ENCODE measurements around the gene CKM.
"Not testable (repeated sequence)": the region's sequence is repeated elsewhere in the genome, so short reads cannot be mapped to it uniquely, and the experiment has no call there.

The CKM gene

DNA sequence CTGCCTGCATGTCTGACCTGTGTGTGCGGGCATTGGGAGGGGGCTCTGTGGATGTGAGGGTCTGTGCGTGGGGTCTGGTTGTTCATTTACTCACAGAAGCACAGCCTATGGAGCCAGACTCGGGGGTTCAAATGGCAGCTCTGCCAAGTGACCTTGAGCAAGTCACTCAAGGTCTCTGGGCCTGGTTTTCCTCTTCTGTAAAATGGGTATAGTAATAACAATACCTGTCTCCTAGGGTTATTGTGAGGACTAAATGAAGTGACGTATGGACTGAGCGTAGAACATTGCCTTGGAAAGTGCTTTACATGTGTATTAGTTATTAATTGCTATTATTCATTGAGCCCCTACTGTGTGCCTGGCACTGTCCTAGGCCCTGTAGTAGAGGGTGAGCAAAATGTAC, 24.4 kb downstream of the CKM start:
- DNase-seq: no peak
- in situ Hi-C loops (cut with MboI; ENCODE audit: low pct_unique_long_range_greater_than_20kb, low sequenced_read_pairs): no loop called here

DNA sequence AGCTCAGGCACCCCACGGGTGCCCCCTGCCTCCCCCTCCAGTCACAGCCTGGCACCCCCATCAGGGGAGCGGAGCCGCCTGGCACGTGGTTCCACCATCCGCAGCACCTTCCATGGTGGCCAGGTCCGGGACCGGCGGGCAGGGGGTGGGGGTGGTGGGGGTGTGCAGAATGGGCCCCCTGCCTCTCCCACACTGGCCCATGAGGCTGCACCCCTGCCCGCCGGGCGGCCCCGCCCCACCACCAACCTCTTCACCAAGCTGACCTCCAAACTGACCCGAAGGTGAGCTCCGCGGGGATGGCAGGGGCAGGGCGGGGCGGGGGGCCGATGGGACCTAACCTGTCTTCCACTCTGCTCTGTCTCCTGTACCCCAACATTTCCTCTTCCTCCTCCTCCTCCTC, 25.0 kb downstream of the CKM start:
- DNase-seq: no peak
- in situ Hi-C loops (cut with MboI; ENCODE audit: low pct_unique_long_range_greater_than_20kb, low sequenced_read_pairs): no loop called here

DNA sequence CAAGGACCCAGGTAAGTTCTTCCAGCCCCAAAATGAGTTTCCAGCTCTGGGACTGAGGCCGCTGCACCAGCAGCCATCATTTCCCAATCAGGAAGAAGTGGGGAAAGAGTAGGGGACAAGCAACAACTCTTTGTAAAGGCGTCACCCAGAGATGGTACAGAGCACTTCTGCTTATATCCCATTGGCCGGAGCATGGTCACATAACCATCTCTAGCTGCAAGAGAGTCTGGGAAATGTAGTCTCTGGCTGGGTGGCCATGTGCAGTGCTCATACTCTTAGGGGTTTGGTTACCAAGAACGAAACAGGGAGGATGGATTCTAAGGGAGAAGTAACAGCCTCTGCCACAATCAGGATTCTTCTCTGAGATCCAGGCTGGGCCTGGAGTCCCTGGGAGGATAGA, 26.3 kb downstream of the CKM start:
- DNase-seq: peak; percentile 12
- in situ Hi-C loops (cut with MboI; ENCODE audit: low pct_unique_long_range_greater_than_20kb, low sequenced_read_pairs): no loop called here

DNA sequence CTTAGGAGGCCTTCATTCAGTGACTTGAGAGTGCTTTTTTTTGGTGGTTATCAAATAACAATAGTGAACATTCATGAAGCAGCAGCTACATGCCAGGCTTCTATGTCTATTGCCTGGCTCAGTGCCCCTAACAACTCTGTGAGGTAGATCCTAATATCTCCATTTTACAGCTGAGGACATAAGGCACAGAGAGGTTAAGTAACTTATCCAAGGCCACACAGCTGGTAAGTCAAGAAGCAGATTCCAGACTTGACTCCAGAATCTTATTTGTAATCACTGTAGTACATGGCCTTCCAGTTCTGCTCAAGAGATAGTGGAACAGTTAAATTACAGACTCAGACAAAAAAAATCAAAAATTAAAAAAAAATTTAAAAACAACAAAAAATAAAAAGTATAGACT, 26.8 kb downstream of the CKM start:
- in situ Hi-C loops (cut with MboI; ENCODE audit: low pct_unique_long_range_greater_than_20kb, low sequenced_read_pairs): no loop called here
- no peak for DNase-seq

DNA sequence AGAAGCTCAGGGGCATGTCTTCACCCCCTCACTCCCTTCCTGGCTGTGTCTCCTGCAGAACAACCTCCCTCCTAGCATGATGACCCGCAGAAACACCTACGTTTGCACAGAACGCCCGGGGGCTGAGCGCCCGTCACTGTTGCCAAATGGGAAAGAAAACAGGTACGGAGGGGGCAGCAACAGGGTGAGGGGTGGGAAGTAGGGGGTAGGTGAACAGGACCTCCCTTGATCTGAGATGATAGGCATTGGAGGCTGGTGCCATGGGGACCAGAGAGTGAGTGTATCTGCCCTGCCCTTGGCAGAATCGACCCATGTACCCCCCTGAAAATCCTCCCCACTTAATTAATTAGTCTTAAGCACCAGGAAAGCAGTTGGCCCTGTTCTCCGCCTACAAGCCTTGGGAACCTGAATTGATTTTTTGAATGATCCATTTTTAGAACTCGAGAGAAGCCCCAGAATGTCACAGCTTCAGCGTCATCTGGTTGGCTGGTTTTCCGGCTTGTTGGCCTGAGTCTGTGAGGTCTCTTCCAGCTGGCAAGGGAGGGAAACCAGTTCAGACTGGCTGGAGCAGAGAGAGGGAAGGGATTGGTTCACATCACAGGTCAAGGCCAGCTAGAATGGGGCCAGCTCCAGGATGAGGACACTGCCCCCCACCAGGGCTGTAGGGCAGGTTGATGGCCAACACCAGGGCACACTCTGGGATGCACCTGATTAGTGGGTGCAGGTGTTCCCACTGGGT, 28.2 kb downstream of the CKM start:
- DNase-seq: no peak
- in situ Hi-C loops (cut with MboI; ENCODE audit: low pct_unique_long_range_greater_than_20kb, low sequenced_read_pairs): no loop called here

DNA sequence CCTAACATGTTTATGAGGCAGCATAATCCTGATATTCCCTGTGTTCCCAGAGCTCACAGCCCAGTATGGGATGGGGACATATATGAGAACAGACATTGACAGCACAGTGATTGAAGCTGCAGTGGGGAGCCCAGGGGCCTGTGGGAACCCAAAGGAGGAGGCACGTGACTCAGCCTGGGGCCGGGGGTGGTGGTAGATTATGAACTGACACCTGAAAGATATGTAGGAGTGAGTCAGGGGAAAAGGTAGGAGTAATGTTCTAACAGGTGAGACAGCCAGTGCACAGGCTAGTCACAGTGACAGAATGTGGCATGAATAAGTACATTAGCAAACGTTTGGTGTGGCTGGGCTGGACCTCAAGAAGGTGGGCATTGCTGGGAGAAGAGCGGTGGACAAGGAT, 29.0 kb downstream of the CKM start:
- DNase-seq: no peak
- in situ Hi-C loops (cut with MboI; ENCODE audit: low pct_unique_long_range_greater_than_20kb, low sequenced_read_pairs): no loop called here

DNA sequence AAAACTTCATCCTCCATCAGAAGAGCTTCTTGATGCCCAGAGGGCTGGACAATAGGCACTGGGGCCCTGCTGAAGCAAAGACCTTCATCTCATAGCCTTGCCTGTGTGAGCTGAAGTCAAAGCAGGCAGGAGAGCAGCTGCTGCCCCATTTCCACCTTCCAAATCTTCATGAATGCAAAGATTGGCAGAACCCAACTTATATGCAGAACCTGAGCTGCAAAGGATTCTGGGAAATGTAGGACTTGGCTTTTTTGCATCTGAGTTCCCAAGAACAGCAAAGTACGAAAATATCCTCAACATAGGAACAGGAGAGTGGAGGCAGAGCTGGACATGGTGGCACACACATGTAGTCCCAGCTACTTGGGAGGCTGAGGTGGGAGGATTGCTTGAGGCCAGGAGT, 30.8 kb downstream of the CKM start:
- in situ Hi-C loops (cut with MboI; ENCODE audit: low pct_unique_long_range_greater_than_20kb, low sequenced_read_pairs): no loop called here
- no peak for DNase-seq

DNA sequence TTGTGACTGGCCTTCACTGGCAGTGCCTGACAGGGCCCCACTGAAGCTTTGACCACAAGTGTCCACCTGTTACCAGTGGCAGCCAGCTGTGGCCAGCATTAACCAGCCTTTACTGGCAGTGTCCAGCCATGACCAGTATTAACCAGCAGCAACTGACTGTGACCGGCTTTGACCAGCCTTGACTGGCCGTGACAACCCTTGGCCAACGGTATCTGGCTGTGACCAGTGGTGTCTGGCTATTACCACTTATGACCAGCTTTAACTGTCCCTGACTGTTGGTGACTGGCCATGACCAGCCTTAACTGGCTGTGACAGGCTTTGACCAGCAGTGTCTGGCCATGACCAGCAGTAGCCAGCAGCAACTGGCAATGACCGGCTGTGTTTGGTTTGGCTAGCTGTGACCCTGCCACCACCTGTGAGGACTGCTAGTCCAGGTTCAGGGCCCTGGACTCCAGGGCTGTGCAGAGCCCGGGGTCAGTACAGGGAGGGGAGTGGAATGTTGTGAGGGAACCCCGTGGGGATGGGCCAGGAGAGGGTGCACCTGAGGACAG, 32.2 kb downstream of the CKM start:
- no peak for DNase-seq
- in situ Hi-C loops (cut with MboI; ENCODE audit: low pct_unique_long_range_greater_than_20kb, low sequenced_read_pairs): no loop called here

DNA sequence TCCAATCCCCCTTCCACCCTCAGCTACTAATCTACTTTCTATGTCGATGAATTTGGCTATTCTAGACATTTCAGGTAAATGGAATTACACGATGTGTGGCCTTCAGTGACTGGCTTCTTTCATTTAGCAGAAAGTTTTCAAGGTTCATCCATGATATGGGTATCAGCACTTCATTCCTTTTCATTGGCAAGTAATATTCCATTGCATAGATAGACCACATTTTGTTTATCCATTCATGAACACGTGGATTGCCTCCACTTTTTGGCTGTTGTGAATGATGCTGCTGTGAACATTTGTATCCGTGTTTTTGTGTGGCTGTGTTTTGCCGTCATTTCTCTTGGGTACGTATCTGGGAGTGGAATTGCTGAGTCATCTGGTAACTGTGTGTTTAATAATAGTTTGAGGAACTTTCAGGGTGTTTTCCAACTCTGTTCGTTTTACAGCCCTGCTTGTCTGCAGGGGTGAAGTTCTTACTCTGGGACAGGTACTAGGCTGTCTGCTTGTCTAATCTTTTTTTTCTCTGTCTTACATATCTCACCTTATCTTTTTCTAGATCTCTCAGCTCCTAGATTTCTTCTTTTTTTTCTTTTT, 39.1 kb downstream of the CKM start:
- peak; percentile 37 for DNase-seq
- in situ Hi-C loops (cut with MboI; ENCODE audit: low pct_unique_long_range_greater_than_20kb, low sequenced_read_pairs): no loop called here

DNA sequence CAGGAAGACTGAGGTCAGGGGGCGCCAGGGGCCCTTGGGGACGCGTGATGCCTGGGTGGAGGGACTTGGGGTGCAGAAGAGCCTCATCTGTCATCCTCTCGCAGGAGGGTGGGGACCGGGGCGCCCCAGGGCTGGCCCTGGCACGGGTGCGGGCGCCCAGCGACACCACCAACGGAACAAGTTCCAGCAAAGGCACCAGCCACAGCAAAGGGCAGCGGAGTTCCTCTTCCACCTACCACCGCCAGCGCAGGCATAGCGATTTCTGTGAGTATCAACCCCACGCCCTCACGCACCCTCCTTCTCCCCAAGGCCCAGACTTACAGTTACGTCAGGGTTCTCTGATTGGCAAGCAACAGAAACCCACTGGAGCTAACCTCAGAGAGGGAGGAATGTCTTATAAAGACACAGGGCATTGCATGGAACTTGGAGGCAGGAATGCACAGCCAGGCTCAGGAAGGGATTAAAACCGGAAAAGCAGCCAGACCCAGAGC, 42.2 kb downstream of the CKM start:
- no peak for DNase-seq
- in situ Hi-C loops (cut with MboI; ENCODE audit: low pct_unique_long_range_greater_than_20kb, low sequenced_read_pairs): no loop called here

DNA sequence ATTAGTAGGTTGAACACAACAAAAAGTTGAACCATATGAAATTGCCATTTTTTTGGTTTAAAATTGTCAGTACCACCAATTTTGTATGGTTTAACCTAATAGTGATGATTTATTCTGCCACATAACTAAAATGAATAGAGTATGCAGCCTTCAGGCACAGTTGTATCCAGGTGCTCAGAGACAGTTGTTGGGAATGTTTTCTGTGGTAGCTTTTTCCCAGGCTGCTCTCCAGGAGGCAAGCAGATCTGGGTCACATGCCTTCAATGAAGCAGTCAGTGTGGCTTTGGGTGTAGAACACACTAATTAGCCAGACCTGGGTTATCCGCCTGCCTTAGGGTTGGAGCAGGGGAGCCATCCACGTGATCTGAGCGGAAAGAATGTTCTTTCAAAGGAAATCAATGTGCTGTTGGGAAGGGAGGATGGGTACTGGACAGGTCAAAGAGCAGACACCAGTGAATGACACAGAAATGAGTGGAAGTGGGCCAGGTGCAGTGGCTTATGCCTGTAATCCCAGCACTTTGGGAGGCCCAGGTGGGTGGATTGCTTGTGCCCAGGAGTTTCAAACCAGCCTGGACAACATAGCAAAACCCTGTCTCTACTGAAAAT, 43.0 kb downstream of the CKM start:
- DNase-seq: no peak
- in situ Hi-C loops (cut with MboI; ENCODE audit: low pct_unique_long_range_greater_than_20kb, low sequenced_read_pairs): no loop called here

DNA sequence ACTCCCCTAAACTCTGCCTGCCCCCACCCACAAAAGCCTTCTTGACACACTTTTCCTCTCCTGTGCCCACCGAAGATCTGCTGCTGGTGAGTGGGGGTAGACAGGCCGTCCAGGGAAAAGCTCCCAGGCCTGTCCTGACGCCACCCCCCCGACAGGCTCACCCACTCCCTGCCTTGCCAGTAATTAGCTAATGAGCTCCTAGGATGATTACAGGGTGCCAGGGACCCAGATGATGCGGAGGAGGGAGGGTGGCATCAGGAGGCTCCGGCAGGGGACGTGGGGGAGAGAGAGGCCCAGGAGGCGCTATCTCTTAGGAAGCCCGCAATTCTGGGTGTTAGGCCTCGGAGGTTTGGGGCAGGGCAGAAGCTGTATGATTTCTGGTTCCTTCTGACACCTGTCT, 44.6 kb downstream of the CKM start:
- in situ Hi-C loops (cut with MboI; ENCODE audit: low pct_unique_long_range_greater_than_20kb, low sequenced_read_pairs): no loop called here
- DNase-seq: no peak

DNA sequence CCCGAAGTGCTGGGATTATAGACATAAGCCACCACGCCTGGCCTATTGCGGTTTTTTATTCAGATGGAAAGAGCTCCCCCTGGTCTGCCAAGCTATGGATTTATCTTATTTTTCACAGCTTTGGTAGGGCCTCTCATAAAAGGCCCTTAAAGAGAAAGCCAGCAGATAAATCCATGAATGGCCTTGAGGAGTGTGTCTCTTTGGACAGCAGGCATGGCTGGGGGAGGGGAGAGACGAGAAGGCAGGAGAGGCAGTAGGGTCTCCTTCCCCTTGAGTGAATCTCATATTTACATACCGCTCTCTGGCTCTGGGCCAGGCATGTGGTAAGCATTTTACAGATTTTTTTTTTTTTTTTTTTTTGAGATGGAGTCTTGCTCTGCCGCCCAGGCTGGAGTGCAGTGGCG, 46.4 kb downstream of the CKM start:
- DNase-seq: peak; percentile 19
- in situ Hi-C loops (cut with MboI; ENCODE audit: low pct_unique_long_range_greater_than_20kb, low sequenced_read_pairs): no loop called here

DNA sequence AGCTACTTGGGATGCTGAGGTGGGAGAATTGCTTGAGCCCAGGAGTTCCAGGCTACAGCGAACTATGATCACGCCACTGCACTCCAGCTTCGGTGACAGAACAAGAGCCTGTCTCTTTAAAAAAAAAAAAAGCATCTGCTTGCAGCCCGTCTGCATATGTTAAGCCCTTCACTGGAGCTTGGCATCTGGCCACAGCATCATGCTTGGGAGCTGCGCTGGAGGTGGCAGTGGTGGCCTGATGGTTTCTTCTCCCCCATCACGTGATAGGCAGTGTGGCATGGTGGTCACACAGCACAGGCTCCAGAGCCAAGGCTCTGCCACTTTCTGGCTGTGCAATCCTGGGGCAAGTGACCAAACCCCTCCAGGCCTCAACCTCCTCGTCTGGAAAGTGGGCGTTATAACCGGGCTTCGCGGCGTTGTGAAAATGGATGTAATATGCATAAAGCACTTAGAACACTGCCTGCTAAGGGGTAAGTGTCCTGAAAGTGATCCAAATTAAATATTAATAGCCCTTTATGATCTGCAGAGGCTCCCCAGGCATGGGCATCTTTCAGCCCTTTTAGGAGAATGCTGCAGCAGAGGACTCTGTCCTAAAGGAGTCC, 47.2 kb downstream of the CKM start:
- DNase-seq: no peak
- in situ Hi-C loops (cut with MboI; ENCODE audit: low pct_unique_long_range_greater_than_20kb, low sequenced_read_pairs): no loop called here

DNA sequence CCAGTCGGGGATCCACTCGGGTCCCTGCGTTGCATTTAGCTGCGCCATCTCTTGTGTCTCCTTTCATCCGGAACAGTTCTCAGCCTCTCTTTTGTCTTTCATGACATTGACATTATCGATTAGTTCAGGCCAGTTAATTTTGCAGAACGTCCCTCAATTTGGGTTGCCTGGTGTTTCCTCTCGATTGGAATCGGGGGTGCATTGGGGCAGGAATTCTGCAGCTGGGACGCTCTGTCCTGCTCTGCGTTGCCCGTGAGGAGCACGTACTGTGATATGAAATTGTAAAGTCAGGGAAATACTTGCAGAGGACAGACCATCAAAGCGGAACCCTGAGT, 49.2 kb downstream of the CKM start:
- no peak for DNase-seq
- in situ Hi-C loops (cut with MboI; ENCODE audit: low pct_unique_long_range_greater_than_20kb, low sequenced_read_pairs): no loop called here

DNA sequence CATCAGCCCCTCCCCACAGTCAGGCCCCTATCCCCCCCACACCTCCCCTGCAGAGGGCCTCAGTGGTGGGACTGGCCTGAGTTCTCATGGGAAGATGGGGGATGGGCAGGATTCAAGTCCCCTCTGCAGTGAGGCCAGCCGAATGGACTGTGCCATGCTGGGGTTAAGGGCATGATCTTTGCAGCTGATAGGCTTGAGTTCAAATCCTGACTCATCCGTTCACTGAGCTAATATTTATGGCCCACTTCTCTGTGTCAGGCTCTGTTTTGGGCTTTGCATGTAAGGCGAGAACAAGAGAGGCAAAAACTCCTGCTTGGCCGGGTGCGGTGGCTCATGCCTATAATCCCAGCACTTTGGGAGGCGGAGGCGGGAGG, 51.0 kb downstream of the CKM start:
- in situ Hi-C loops (cut with MboI; ENCODE audit: low pct_unique_long_range_greater_than_20kb, low sequenced_read_pairs): no loop called here

DNA sequence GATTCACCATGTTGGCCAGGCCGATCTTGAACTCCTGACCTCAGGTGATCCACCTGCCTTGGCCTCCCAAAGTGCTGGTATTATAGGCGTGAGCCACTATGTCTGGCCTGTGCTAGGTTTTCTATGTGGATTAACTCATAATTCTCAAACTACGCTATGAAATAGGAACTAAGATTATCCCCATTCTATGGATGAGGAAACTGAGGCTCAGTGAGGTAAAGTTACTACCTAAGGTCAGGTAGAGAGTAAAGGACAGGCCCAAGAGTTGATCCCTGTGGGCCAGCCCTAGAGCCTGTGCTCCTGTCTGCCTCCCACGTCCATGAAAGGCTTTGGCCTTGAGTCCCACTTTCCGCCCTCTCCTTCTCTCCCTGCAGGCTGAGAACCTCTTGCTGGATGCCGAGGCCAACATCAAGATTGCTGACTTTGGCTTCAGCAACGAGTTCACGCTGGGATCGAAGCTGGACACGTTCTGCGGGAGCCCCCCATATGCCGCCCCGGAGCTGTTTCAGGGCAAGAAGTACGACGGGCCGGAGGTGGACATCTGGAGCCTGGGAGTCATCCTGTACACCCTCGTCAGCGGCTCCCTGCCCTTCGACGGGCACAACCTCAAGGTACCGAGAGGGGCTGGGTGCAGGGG, 51.5 kb downstream of the CKM start:
- in situ Hi-C loops (cut with MboI; ENCODE audit: low pct_unique_long_range_greater_than_20kb, low sequenced_read_pairs): no loop called here

More for the DNA sequence above, 51.0 kb downstream of the CKM start:
- DNase-seq: no peak

DNA sequence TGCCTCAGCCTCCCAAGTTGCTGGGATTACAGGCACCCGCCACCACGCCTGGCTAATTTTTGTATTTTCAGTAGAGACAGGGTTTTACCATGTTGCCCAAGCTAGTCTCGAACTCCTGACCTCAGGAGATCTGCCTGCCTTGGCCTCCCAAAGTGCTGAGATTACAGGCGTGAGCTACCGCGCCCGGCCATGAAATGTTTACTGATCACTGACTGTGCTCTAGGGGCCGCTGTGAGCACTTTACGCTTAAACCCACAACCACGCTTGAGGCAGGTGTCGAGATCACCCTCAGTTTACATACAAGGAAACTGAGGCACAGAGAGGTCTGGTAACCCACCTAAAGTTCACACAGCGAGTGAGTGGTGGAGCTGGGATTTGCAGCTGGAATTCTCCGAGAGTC, 52.7 kb downstream of the CKM start:
- DNase-seq; in situ Hi-C loops (cut with MboI; ENCODE audit: low pct_unique_long_range_greater_than_20kb, low sequenced_read_pairs): not testable (repeated sequence)

More for the DNA sequence above, 51.5 kb downstream of the CKM start:
- no peak for DNase-seq

DNA sequence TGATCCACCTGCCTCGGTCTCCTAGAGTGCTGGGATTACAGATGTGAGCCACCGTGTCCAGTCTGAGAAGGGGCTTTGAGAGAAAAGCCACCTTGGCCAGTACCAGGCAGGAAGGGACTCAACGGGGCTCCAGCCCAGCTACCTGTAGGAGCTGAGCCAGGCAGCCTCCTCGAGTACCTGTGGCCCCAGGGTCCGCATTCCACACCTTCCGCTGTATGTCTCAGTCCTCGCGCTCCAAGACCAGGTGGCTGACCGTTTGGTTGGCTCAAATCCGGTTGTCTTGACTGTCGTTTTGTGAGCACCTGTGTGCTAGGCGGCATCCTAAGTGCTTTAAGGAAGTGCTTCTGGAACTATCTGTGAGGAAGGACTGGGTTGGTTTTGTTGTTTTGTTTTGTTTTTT, 55.4 kb downstream of the CKM start:
- in situ Hi-C loops (cut with MboI; ENCODE audit: low pct_unique_long_range_greater_than_20kb, low sequenced_read_pairs): no loop called here
- DNase-seq: no peak

DNA sequence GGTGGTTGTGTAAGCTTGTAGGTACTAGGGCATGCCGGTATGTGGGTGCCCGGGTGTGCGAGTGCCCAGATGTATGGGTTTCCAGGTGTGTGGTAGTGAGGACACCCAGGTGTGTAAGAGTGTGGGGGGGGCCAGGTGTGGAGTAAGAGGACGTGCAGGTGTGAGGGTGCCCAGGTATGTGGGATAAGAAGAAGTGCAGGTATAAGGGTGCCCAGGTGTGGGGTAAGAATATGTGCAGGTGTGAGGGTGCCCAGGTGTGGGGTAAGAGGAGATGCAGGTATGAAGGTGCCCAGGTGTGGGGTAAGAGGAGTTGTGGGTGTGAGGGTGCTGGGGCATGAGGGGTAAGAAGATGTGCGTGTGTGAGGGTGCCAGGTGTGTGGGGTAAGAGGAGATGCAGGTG, 57.3 kb downstream of the CKM start:
- in situ Hi-C loops (cut with MboI; ENCODE audit: low pct_unique_long_range_greater_than_20kb, low sequenced_read_pairs): no loop called here
- DNase-seq: no peak

Data from KBM-7 (cell line).